ENCODE results near the gene MAP1S.

DNA sequence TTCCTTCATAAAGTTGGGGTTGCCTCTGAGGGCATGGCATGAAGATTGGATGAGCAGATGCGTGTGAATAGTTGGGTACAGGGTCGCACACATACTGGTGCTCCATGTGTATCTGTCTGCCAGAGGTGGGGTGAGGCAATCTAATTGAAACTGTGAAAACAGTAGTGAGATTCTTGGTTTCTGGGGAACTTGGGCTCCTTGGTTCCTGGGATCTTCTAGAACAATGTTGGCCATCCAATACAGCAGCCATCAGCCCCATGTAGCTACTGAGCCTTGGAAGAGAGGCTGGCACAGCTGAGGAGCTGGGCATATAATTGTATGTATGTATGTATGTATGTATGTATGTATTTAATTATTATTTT lies 32.6 kb downstream of the MAP1S start:
- TF ChIP-seq ELF4 (IDR thresholded peaks at IDR 0.05), result no peak
- TF ChIP-seq CTBP1 (IDR thresholded peaks at IDR 0.05; ENCODE audit: borderline replicate concordance), result no peak
- TF ChIP-seq L3MBTL2 (conservative IDR thresholded peaks at IDR 0.05), result no peak

Data from HEK293T (cell line).